Measurements from ENCODE around the gene RUBCN. TPM values are rescaled to one million over a fixed set of nuclear protein-coding genes. Genes with fewer than 3 reads are reported as not detected.

RUBCN gene
- 8.3 to 10.0 TPM (median 8.8 TPM) in 5 replicates for total RNA-seq (2022; extraction: Qiagen RNA extraction)

DNA sequence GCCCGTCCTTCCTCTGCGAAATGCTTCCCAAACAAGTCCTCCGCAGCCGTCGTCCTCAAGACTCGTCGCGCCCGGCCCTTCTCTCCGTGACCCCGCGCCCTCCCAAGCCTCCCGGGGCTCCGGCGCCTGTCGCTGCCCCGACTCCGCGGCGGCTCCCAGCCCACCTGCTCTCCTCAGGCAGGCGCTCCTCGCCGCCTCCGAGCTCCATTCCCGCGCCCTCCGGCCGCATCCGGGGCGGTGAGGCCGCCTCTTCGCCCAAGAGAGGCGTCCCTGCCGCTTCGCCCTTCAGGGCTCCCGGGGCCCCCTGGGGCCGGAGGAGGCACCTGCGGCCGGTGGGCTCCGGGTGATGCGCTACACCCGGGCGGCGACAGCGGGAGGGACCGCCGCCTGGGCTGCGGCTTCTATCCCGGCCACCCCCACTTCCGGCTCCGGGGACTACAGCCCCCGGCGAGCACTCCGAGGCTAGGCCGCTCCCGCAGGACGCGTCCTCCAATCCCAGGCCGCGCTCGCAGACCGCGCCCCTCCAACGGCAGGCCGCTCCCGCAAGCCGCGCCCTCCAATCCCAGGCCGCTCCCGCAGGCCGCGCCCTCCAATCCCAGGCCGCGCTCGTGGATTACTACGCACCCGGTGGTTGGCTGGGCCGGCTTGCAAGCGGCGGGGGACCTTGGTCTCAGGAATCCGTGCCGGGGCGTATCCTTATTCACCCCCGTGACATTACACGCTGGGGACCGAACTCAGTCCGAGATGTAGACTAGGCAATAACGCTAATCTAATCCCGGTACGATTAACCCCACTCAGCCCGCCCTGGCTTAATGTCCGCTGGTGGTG lies at the start of gene RUBCN:
Gene RUBCN (minus strand): TSS at position 414 of the 828 bp plus-strand sequence. CDS start 185 bp downstream, at position 229.

DNA sequence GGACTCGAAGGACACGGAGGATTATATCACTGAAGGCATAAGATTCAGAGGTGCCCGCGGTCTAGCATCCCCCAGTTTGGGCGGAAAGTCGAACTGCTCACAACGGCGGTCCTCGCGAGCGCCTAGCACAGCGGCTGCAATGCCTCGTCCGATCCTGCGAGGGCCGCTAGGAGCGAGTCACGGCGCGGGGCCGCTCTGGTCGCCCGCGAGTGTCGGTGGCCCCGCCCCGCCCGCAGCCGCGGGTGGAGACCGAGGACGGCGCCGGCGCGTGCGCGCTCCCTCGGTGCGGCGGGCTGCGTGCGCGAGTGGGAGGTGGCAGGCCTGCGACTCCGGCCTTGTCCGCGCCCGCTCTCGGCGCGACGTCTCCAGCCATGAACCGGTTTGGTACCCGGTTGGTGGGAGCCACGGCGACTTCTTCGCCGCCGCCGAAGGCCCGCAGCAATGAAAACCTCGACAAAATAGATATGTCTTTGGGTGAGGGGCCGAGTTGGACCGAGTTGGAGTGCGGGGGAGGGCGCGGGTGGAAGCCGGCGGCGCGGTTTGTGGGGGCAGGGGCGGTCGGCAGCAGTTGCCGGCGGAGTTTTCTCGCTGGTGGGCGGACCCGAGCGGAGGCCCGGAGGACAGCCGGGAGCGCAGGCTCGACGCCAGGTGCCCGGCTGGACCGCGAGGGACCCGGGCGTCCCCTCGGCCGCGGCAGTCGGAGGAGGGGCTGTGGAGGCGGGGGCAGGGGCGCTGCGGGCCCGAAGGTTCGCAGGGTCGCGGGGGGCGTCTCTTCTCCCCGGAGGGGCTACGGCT lies 13.1 kb upstream of the RUBCN start, which contains the start of gene FYTTD1:
Gene FYTTD1 (plus strand): TSS at position 283 of the 795 bp plus-strand sequence. CDS start 89 bp downstream, at position 372.

Other genes starting within 250 kb of the RUBCN start
- gene BDH1, start 180.9 kb downstream of the RUBCN start, total RNA-seq (2022; extraction: Qiagen RNA extraction), result 2.9 to 4.0 TPM (median 3.5 TPM) in 5 replicates
- 22.0 to 30.9 TPM (median 24.1 TPM) in 5 replicates for gene FYTTD1, start 13.0 kb upstream of the RUBCN start, total RNA-seq (2022; extraction: Qiagen RNA extraction)
- 12.4 to 17.3 TPM (median 13.1 TPM) in 5 replicates for gene LRCH3, start 54.4 kb upstream of the RUBCN start, total RNA-seq (2022; extraction: Qiagen RNA extraction)
- gene RPL35A, start 213.3 kb upstream of the RUBCN start, total RNA-seq (2022; extraction: Qiagen RNA extraction), result 916 to 1,108 TPM (median 1,019 TPM) in 5 replicates
- 1.4 to 2.3 TPM (median 2.1 TPM) in 5 replicates for gene LMLN, start 223.3 kb upstream of the RUBCN start, total RNA-seq (2022; extraction: Qiagen RNA extraction)

All from A549 treated with AZD2906 at 1 μM for 4 hours (cell line).